ENCODE data around the gene COL4A1.

COL4A1 gene

DNA sequence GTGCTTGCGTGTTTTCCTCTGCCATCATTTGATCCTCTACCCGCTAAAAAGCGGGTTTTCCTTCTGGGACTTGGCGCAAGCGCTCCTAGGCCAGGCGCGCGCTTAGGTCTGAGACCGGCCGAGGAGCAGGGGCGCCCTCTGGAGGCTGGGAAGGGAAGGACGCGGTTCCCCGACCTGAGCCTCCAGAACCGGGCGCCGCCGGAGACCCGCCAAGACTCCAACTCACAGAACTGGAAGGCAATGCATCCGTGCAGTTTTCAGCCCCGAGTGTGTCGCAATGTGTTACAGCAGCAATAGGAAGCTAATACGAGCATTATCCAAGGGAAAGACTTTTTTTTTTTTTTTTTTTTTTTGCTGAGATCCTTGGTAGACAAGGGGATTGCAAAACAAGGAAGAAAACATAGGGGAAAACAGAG lies 190.9 kb downstream of the COL4A1 start:
- DNase-seq (ENCODE audit: low read depth in 3 of 3): peak in 2 of 3 experiments; percentile 13 to 51

DNA sequence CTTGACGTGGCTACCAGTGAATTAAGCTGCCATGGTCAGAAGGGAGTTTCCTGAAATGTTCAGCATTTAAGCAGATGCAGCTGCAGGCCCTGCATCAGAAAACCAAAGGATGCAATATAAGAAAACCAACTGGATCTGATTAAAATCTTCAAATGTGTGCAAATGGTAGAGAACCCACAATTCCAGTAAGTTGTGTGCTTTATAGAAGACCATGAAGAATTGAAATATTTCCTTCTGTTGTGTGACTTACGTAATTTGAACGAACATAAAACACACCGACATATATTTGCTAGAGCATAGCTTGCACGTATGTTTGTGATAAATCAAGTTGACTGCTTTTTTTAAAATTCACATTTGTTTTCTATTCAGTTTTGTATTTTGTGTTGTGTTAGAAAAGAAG lies 191.4 kb downstream of the COL4A1 start:
- DNase-seq (ENCODE audit: low read depth in 3 of 3): no peak

DNA sequence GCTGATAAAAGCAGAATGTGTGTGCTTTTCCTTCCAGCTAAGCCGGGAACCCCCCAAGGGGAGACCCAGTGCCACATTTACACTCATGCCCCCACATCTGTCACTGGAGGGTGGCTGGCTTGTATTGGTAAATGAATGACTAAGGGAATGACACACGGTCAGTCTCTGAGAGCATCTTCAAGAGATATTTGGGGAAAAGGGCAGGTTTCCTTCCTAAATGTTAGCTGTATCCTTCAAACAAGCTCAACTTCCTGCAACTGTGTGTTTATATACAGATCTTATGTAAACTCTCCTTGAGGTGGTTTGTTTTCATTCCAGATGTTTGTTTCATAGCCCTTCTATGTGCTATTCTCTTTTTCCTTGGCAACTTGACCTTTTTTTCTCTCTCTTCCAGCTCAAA lies 192.6 kb downstream of the COL4A1 start:
- DNase-seq (ENCODE audit: low read depth in 3 of 3): no peak

DNA sequence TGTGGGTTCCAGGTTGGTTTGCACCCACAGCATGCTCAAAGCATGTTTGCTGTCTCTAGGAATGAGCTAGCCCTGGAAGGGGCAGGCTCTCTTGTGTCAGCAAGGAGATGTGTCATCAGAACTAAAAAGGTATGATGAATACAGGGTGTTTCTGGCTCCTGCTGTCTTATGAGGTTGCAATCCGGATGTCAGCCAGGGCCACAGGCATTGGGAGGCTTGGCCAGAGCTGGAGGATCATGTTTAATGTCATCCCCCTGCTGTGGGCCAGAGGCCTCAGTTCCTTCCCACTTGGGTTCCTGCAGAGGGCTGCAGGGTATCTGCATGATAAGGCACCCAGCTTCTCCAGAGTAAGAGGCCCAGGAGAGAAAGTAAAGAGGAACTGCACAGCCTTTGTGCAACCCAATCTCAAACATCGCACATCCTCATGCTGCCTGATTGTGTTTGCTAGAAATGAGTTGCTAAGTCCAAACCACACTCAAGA lies 193.6 kb downstream of the COL4A1 start:
- DNase-seq (ENCODE audit: low read depth in 3 of 3): no peak

DNA sequence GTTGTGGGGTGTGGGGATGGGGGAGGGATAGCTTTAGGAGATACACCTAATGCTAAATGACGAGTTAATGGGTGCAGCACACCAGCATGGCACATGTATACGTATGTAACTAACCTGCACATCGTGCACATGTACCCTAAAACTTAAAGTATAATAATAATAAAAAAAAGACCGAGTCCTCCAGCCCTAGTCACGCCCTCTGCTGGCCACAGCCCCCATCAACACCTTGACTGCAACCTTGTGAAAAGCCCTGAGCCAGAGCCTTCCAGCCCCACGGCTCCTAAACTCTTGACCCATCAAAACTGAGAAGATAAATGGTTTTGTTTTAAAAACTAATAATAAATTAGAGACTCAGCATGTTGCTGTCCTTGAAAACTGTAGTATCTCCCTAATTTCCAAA lies 194.6 kb downstream of the COL4A1 start:
- DNase-seq (ENCODE audit: low read depth in 3 of 3): peak in 1 of 3 experiments; percentile 10

DNA sequence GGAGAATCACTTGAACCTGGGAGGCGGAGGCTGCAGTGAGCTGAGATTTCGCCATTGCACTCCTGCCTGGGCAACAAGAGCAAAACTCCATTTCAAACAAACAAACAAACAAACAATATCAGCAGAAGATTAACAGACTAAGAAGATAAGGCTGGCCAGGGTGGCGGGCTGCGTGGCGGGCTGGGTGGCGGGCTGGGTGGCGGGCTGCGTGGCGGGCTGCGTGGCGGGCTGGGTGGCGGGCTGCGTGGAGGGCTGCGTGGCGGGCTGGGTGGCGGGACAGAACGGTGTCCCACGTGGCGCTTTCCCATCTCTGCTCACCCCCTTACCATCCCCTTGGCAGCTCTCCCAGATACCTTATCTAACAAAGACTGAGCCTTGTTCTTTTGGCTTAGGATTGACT lies 196.2 kb downstream of the COL4A1 start:
- no peak for DNase-seq (ENCODE audit: low read depth in 3 of 3)

DNA sequence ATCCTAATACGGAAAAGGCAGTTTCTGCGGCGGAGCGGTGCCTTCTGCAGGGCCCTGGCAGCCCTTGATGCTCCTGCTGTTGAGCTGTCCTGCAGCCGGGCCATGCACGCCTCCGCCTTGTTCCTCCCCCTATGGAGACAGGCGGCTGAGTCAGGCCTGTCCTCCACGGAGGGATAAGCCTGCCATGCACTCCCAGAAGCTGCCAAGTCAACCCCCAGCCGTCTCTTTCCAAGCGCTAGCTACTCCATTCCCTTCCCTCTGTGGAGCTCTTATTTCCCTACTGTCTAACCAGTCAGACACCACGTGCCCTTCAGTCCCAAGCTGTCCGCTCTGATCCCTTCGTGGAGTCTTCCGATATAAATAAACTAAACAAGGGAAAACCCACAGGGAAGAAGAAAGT lies 197.0 kb downstream of the COL4A1 start:
- DNase-seq (ENCODE audit: low read depth in 3 of 3): no peak

DNA sequence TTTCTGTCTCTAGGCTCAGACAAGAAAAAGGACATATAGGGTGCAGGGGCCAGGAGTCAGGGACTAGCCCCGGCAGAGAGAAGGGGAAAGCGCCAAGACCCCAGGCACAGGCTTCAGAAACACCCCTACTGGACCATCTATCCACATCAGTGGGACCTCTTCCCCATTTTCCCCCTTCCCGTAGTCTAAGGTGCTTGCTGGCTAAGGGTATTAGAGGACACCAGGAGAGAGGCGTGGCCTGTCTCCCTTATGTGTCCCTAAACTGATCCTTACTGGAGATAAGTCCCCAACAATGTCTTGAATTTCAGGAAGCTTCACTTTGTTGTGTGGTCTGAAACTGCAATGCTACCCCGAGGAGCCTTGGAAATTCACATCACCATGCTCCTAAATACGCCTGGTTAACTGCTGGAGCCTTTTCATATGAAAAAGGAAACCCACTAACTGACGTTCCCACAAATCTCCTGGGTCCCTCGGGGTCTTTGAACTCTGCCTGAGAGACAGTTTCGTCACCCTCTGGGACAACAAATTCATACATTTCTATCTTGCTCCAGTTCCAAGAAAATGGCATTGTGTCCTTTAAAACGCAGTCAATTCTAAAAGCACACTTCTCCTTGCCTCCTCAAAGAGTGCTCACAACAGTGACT lies 197.7 kb downstream of the COL4A1 start:
- no peak for DNase-seq (ENCODE audit: low read depth in 3 of 3)

DNA sequence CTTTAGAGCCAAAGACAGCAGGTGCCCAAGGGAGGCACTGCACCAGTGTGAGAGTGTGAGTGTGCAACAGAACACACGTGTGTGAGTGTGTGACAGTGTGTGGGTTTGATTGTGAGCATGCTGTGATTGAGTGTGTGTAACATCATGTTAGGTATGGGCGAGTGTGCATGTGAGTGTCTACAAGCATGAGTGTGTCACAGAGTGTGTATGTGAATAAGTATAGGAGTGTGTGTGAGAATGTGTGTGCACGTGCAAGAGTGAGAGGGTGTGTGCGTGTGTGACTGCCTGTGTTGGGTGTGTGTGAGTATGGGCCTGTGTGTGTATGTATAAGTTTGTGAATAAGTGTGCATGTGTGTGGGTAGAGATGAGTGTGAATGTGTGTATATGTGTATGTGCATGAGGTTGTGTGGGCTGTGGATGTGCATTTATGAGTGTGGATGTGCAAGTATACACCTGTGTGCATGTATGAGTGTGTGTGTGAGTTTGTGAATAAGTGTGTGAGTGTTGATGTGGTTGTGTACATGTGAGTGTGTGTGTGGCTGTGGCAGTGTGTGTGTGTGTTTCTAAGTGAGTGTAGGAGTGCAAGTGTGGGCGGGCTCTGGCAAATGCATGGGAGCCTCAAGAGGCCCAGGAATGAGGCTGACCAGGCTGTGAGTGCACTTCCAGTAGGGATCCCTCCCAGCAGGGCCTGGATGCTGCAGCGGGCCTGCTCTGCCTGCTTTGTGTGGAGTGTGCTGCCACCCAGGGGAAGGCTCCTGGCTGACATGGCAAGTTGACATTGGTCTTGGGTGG lies 198.4 kb downstream of the COL4A1 start:
- no peak for DNase-seq (ENCODE audit: low read depth in 3 of 3)

DNA sequence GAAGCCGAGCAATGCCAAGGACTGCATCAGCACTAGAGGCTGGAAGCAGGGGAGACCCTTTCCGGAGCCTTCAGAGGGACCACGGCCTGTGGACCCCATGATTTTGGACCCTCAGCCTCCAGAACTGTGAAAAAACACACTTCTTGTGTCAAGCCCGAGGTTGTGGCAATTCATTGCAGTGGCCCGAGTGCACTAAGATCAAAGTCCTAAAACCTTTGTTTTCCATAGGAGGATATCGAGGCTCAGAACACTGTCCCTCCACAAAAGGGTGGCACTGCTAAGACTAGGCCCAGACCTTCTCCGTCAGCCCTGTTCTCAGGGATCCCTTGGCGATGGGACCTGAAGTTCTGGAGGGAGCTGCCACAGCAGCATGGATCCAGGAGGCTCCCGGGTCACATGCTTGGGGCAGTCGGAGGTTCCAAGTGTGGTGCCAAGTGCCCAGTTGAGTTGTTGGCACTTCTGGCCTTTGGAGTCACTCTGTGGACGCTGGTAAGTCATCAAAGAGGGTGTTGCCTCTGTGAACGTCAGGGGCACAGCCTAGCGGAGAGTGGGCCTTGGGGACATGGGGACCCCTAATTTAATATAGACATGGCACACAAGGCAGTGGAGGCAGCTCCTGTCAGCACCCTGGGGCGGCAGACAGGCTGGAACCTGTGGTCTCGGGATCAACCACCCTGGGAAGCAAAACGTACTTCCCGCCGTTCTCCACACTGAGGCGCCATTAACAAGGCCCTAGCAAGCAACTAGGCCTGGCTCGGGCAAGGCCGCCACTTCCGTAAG lies 199.2 kb downstream of the COL4A1 start:
- no peak for DNase-seq (ENCODE audit: low read depth in 3 of 3)

DNA sequence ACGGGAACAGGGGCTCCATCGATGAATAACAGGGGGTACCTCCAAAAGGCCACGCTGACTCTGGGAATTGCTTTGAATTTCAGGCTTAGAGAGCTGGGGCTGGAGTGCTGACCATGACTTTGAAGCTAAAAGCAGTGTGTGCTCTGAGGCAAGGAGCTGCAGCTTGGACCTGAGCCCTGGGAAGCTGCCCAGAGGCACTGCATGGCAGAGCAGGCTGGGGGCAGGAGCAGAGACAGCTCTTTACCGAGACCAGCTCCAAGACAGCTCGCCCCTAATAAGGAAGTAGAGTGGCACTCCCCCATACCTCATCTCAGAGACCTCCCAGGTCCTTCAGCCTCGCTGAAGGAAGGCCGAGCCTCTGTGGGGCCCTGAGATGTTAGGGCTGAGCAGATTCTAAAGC lies 200.2 kb downstream of the COL4A1 start:
- DNase-seq (ENCODE audit: low read depth in 3 of 3): no peak

DNA sequence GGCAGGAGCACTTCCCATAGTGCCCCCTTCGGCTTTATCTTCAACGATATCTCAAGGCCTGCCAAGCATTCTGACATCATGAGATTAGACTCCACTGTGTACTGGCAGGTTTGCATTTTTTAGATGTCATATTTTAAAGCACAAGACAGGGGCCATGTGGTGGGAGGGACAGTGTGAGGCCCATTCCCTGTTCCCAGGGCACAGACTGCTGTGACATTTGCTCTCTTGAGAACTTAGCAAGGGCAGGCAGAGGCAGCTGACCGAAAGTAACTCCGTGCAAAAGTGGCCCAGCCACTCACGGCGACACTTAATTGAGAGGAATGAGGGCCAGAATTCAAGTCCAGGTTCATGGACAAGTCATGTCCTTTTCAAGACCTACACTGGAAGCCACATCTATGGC lies 201.8 kb downstream of the COL4A1 start:
- DNase-seq (ENCODE audit: low read depth in 3 of 3): no peak

DNA sequence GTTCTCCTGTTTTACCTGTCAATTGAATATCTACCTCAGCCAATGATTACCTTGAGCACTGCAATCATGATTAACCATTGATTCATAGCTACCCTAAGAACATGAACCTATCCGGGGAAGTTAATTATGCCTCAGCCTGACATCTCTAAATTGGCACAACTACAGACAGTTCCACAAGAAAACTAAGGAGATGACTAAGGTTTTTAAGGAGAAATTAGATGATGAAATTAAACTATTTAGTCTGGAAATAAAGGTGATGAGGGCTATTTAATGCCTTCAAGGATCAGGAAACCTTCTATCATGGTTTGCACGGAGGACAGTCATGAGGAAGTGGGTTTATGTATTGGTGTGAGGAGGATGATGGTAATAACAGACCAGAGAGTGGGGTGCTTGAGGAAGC lies 203.4 kb downstream of the COL4A1 start:
- no peak for DNase-seq (ENCODE audit: low read depth in 3 of 3)

DNA sequence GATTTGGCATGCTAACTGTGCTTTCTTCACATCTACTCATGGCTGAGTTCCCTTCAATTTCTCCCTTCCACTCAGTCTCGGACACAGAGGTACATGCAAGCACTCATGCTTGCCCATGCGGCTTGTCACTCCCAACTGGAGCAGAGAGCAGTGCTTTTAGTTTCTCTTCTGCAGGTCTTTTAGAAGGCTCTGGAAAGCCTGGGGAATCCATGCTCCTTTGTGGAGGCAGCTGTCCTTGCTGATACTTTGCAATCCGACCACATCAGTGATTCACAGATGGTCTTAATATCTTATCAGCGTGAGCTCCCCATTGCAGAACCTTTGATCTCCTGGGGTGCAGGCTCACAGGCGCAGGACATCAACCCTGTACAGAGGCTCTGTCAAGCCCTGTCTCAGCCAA lies 203.9 kb downstream of the COL4A1 start:
- DNase-seq (ENCODE audit: low read depth in 3 of 3): no peak

DNA sequence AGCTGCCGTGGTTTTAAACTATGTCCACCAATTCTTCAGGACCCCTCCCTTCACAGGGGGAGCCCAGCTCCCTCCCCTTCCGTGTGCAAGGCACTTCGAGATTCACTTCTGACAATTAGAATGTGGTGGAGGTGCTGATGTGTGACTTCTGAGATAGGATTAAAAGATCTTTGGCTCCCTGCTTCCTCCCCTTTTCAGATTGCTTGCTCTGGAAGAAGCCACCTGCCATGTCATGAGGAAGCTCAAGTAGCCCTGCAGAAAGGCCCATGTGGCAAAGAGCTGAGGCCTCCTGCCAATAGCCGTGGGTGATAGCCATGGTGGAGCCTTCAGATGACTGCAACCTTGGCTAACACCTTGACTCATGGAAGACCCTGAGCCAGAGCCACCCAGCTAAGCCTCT lies 204.9 kb downstream of the COL4A1 start:
- no peak for DNase-seq (ENCODE audit: low read depth in 3 of 3)

DNA sequence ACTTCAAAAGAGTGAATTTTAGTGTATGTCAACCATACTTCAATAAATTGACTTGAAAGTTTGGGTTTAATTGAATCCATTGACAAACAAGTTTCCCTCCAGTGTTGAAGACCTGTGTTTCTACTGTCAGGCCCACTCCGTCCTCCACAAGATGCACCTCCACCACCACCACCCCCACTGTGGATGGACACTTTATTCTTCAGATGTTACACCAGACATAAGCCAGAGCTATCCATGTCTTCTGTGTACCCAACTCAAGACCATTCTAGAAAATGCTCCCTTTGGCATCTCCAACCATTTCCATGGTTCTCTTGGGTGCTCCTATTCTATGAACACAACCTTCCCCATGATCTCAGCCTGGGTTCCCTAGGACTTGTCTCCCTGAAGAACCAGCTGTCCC lies 207.0 kb downstream of the COL4A1 start:
- no peak for DNase-seq (ENCODE audit: low read depth in 3 of 3)
